Measurements from ENCODE around the gene F10.

The F10 gene

DNA sequence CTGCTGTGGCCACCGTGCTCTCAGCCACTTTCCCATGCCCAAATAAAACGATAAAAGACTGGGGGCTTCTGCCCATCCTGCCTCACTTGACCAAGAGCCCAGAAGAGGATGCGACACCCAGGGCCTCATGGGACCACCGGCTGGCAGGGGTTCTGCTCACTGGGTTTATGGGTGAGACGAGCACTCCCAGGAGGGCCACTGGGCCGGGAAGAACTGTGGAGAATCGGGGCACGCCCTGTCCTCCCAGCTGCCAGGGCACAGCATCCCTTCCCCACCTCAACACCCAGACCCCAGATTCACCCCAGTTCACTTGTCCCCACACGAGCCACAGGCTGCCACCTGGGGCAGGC, 4.7 kb upstream of the F10 start:
- no peak for DNase-seq

DNA sequence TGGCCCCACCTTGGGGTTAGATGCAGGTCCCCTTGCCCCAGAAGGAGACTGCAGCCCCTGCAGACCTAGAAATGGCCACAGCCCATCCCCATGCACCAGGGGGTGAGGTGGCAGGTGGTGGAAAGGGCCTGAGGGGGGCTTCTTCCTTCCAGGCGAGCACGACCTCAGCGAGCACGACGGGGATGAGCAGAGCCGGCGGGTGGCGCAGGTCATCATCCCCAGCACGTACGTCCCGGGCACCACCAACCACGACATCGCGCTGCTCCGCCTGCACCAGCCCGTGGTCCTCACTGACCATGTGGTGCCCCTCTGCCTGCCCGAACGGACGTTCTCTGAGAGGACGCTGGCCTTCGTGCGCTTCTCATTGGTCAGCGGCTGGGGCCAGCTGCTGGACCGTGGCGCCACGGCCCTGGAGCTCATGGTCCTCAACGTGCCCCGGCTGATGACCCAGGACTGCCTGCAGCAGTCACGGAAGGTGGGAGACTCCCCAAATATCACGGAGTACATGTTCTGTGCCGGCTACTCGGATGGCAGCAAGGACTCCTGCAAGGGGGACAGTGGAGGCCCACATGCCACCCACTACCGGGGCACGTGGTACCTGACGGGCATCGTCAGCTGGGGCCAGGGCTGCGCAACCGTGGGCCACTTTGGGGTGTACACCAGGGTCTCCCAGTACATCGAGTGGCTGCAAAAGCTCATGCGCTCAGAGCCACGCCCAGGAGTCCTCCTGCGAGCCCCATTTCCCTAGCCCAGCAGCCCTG, 4.2 kb upstream of the F10 start:
- DNase-seq, result no peak

DNA sequence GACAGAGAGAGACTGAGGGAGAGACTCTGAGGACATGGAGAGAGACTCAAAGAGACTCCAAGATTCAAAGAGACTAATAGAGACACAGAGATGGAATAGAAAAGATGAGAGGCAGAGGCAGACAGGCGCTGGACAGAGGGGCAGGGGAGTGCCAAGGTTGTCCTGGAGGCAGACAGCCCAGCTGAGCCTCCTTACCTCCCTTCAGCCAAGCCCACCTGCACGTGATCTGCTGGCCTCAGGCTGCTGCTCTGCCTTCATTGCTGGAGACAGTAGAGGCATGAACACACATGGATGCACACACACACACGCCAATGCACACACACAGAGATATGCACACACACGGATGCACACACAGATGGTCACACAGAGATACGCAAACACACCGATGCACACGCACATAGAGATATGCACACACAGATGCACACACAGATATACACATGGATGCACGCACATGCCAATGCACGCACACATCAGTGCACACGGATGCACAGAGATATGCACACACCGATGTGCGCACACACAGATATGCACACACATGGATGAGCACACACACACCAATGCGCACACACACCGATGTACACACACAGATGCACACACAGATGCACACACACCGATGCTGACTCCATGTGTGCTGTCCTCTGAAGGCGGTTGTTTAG, 3.3 kb upstream of the F10 start:
- DNase-seq, result no peak

GRCh38 chr13:113119822-113120189, 2.8 kb upstream of the F10 start:
- no peak for DNase-seq

GRCh38 chr13:113120300-113121182, 2.1 kb upstream of the F10 start:
- no peak for DNase-seq

GRCh38 chr13:113121183-113121927, 1.2 kb upstream of the F10 start:
- no peak for DNase-seq

GRCh38 chr13:113121928-113122471, 599 bp upstream of the F10 start:
- DNase-seq, result no peak

GRCh38 chr13:113123226-113124201, 915 bp downstream of the F10 start:
- DNase-seq, result no peak

GRCh38 chr13:113124211-113124970, 1.8 kb downstream of the F10 start:
- DNase-seq, result no peak

DNA sequence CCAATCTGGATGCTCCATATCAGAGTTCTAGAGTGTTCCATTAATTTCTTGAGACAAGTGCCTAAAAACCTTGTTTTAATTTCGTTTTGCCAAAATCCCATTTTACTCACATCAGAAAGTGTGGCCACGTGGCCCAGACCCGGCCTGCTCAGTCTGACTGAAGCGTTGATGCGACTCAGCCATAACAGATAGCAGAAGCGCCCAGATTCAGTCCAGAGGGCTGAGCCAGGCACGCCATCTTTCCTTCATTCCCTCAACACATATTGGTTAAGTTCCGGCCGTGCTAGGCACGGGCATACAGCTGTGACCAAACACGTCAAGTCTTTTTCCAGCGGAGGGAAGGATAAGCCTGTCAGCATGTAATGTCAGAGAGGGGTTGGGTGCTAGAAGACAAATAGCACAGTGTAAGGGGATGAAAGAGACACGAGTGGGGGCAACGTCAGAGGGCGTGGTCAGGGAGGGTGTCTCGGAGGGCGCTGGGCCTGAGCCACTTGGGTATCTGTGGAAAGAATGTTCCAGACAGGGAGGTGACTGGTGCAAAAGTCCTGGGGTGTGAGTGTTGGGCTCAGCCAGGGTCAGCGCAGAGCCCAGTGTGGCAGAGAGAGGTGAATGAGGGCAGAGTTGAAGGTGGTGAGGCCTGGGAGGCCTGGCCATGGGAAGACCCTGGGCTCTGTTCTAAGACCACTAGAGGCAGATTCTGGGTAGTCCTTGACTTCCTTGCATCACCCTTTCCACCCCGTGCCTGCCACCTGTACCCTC, 3.1 kb downstream of the F10 start:
- no peak for DNase-seq

GRCh38 chr13:113126265-113127150, 3.9 kb downstream of the F10 start:
- DNase-seq, result no peak

DNA sequence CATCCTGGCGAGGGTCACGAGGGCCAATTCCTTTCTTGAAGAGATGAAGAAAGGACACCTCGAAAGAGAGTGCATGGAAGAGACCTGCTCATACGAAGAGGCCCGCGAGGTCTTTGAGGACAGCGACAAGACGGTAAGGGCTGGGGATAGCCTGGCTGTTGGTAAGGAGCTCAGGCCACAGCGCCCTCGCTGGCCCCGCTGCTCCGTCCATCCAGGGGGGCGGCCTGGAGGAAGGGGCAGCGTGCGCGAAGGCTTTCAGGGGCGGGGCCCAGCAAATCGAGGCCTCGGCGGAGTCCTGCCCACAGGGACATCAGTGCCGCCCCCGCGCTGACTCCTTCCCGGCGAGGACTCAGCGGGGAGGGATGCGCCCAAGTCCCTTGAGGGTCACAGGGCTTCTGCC, 6.9 kb downstream of the F10 start:
- no peak for DNase-seq

DNA sequence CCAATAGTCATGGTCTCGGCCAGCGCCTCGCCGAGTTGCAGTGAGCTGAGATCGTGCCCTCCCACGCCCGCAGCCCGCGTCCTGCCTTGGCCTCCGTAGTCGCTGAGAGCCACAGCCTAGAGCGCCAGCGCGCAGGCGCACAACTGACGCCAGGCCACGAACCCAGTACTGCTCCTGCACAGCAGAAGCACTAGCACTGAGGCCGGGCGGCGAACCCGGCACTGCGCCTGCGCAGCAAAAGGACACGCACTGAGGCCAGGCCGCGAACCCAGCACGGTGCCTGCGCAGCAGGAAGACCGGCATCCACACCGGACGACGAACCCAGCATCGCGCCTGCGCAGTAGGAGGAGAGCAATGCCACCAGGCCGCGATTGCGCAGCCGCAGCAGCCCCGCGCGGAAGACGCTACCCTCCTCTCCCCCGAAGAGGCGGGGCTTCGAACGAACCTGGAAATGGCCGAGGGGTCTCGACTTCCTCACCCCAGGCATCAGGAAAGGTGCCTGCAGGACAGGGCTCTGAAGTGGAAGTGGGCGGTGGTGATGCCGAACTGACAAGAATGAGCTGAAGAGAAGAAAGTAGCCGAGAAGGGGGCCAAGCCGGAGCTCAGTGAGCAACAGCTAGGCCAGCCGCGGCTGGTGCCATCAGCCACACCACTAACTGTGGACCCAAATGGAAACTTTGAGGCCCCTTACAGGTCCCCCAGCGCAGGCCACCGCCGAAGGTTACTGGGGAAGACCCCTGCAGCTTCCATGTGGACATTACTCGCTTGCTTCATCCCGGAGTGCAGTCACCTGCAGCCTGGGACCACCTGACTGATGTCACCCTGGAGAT, 7.5 kb downstream of the F10 start:
- DNase-seq, result no peak

DNA sequence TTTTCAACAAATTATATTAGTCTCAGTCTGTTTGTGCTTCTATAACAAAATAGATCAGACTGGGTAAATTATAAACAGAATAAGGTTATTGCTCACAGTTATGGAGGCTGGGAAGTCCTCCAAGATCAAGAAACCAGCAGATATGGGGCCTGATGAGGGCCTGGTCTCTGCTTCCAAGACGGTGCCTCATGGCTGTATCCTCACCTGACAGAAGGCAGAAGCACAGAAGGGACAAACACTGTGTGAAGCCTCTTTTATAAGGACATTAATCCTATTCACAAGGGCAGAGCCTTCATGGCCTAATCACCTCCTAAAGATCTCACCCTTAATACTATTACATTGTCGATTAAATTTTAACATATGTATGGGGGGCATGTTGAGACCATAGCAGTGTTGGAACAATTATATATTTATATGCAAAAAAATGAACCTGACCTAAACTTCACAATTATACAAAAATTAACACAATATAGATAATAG, 12.7 kb downstream of the F10 start:
- DNase-seq, result no peak

DNA sequence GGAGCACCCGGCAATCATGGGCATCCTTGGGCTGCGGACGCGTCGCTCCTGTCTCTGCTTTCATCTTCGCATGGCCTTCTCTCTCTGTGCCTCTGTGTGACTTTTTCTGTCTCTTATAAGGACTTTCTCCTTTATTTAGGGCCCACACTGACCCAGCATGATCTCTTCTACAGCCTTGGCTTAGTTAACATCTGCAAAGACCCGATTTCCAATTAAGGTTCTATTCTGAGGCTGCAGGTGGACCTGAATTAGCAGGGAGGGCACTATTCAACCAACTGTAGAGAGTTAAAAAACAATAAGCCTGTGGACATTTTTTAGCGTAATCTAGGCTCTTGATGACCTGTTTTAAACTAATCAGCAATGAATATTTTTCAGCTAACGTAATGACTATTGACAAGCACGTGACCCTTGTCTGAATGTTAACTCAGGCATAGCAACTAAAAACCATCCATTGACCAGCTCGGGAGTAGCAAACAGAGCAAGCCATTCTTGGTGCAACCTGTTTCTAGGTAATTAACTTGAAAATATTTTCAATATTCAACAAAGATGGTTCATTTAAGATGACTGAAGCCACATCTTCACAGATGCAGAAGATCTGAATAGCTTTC, 15.2 kb downstream of the F10 start:
- no peak for DNase-seq

- no peak for DNase-seq
These were observed 16.4 kb downstream of the F10 start for GRCh38 chr13:113138792-113139551.

DNA sequence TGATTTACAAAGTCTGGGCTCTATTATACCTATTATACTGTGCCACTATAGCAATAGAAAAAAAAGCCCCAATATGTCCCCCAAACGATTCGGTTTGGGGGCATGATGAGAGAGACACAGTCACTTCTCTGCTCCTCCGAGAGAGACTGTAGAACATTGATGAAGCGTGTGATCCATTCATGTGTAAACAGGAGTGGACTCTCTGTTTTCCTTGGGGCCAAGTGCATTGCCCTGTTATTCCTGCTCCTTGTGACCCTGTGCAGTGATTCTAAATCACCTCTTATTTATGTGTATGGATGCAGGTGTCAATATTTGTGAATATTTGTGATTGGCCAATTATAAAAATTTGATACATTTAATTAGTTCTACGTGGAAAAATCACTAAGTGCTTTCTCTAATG, 17.0 kb downstream of the F10 start:
- no peak for DNase-seq
